ENCODE results near the gene APOB. TPM values are rescaled to one million over a fixed set of nuclear protein-coding genes. Genes with fewer than 3 reads are reported as not detected.

APOB gene
- total RNA-seq, 1 experiment from 2014 or later: 0.05 TPM

DNA sequence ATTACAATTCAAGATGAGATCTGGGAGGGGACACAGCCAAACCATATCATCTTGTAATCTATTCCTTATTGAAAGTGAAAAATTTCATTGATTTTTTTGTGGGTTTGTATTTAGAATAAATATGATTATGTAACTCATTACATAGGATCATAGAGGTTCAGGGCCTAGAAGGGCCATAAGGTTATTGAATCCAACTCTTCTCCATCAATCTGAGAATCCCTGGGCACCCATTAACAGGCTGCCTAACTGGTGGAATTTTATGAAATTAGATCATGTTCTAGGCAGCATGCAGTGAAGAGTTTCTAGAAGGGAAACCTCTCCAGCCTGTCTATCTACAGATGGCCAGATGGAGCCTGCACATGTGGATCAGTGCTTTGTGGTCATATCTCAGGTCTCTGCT is 6.3 kb upstream of the APOB start:
- no TSS peak for BruUV-seq (replicated peaks)
- Mint-ChIP-seq H3K27me3 (ENCODE audit: unreplicated experiment) (peaks cover 80% of the 10 kb centered on the region), H3K4me1 (ENCODE audit: low read depth, unreplicated experiment) (no peaks in the 10 kb centered on the region), H3K4me3 (ENCODE audit: low read depth, unreplicated experiment) (no peak overlapping the region), H3K9me3 (ENCODE audit: low read depth, unreplicated experiment) (no peaks in the 10 kb centered on the region), H3K36me3 (ENCODE audit: insufficient read depth, unreplicated experiment) (no peaks in the 10 kb centered on the region), H3K27ac (ENCODE audit: unreplicated experiment) (no peak overlapping the region)
- intact Hi-C loops (cut with micrococcal nuclease; ENCODE audit: unreplicated experiment): no loop called here
- DNase-seq: no peak
- TF ChIP-seq CTCF (IDR thresholded peaks at IDR 0.05; ENCODE audit: unreplicated experiment): no peak
- CTCF ChIA-PET: no interaction called here

DNA sequence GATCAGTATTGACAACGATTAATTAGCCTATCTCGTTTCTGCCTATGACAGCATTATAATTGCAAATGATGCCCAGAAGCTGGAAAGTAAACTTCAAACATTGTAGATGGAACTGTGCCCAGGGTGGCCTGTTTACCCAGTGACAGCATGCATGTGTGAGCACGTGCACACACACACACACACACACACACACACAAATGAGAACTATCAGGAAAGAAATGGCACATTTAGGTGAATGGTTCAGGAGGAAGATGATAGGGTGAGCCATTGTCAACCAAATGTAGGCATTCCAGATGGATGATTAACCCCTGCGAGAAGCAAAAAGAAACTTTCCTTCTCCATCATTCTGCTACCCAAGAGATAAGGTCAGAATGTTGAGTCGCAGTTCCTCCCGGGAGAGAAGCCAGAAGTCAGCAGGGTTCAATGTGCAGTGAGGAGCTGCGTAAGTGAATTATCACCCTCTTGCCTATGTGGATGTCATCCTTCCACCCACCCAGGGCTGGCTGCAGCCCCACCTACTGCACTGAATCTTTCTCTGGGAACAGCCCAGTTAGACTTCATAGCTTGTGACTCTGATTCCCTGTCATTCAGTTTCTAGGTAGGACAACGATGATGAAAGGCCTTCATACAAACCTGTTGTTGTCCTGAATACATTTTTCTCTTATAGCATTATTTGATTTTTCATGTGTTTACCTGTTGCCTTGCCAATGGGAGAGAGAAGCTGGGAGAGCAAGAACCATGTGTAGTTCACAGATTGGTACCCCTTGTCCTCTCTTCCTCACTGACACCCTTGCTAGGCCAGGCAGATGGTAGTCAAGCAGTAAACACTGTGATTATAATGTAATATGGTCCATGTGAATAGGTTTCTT is 3.5 kb upstream of the APOB start:
- intact Hi-C loops (cut with micrococcal nuclease; ENCODE audit: unreplicated experiment): no loop called here
- H3K27me3 Mint-ChIP-seq (ENCODE audit: unreplicated experiment): peaks cover 80% of the 10 kb centered on the region
- no peak overlapping the region for H3K4me3 Mint-ChIP-seq (ENCODE audit: low read depth, unreplicated experiment)
- H3K9me3 Mint-ChIP-seq (ENCODE audit: low read depth, unreplicated experiment): no peaks in the 10 kb centered on the region
- no peak for DNase-seq
- BruUV-seq (replicated peaks): no TSS peak
- H3K4me1 Mint-ChIP-seq (ENCODE audit: low read depth, unreplicated experiment): peaks cover 7% of the 10 kb centered on the region
- TF ChIP-seq CTCF (IDR thresholded peaks at IDR 0.05; ENCODE audit: unreplicated experiment): no peak
- H3K36me3 Mint-ChIP-seq (ENCODE audit: insufficient read depth, unreplicated experiment): no peaks in the 10 kb centered on the region
- CTCF ChIA-PET: no interaction called here
- no peak overlapping the region for H3K27ac Mint-ChIP-seq (ENCODE audit: unreplicated experiment)

GRCh38 chr2:21046506-21046905 is 2.6 kb upstream of the APOB start:
- no peak for TF ChIP-seq CTCF (IDR thresholded peaks at IDR 0.05; ENCODE audit: unreplicated experiment)
- H3K4me3 Mint-ChIP-seq (ENCODE audit: low read depth, unreplicated experiment): no peak overlapping the region
- intact Hi-C loops (cut with micrococcal nuclease; ENCODE audit: unreplicated experiment): no loop called here
- DNase-seq: no peak
- H3K36me3 Mint-ChIP-seq (ENCODE audit: insufficient read depth, unreplicated experiment): no peaks in the 10 kb centered on the region
- peaks cover 81% of the 10 kb centered on the region for H3K27me3 Mint-ChIP-seq (ENCODE audit: unreplicated experiment)
- no TSS peak for BruUV-seq (replicated peaks)
- no peak overlapping the region for H3K27ac Mint-ChIP-seq (ENCODE audit: unreplicated experiment)
- H3K4me1 Mint-ChIP-seq (ENCODE audit: low read depth, unreplicated experiment): peaks cover 7% of the 10 kb centered on the region
- H3K9me3 Mint-ChIP-seq (ENCODE audit: low read depth, unreplicated experiment): no peaks in the 10 kb centered on the region
- CTCF ChIA-PET: no interaction called here

GRCh38 chr2:21044694-21045371 is 960 bp upstream of the APOB start:
- Mint-ChIP-seq H3K36me3 (ENCODE audit: insufficient read depth, unreplicated experiment) (no peaks in the 10 kb centered on the region), H3K4me3 (ENCODE audit: low read depth, unreplicated experiment) (no peak overlapping the region), H3K4me1 (ENCODE audit: low read depth, unreplicated experiment) (peaks cover 7% of the 10 kb centered on the region), H3K27me3 (ENCODE audit: unreplicated experiment) (peaks cover 96% of the 10 kb centered on the region), H3K9me3 (ENCODE audit: low read depth, unreplicated experiment) (no peaks in the 10 kb centered on the region), H3K27ac (ENCODE audit: unreplicated experiment) (no peak overlapping the region)
- DNase-seq: no peak
- TF ChIP-seq CTCF (IDR thresholded peaks at IDR 0.05; ENCODE audit: unreplicated experiment): no peak
- intact Hi-C loops (cut with micrococcal nuclease; ENCODE audit: unreplicated experiment): no loop called here
- BruUV-seq (replicated peaks): no TSS peak
- CTCF ChIA-PET: no interaction called here
